ENCODE measurements around the gene FLNA.
A peak's percentile ranks its signal among the peaks of the same experiment; 100 is the strongest.
"Not testable (repeated sequence)": the region's sequence is repeated elsewhere in the genome, so short reads cannot be mapped to it uniquely, and the experiment has no call there.

FLNA gene

DNA sequence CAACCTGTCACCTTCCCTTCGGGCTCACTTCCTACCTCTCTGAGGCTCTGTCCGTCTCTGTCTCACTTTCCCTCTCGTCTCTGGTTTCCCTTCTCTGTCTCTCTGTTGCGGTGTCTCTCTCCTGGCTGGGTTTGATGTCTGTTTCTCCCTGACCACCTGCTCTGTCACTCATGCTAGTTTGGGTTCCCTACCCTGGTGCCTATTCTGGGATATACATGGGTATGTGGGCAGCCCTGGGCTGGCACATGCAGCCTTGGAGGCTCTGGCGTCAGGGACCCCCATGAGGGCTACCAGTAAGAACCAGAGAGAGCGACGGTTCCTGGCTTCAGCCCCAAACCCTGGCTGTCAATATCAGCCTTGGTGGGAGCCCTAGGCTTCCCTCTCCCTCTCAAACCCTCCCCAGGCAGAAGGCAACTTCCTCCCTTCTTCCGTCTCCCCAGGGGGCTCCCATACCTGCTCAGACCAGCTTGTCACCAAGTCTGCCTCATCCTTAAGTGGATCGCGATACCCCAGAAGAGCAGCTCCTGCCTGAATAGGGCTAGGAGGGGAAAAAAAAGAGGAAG, 34.3 kb upstream of the FLNA start:
- H3K27ac ChIP-seq (ENCODE audit: low read depth, low read length): peak overlapping the region; percentile 59

DNA sequence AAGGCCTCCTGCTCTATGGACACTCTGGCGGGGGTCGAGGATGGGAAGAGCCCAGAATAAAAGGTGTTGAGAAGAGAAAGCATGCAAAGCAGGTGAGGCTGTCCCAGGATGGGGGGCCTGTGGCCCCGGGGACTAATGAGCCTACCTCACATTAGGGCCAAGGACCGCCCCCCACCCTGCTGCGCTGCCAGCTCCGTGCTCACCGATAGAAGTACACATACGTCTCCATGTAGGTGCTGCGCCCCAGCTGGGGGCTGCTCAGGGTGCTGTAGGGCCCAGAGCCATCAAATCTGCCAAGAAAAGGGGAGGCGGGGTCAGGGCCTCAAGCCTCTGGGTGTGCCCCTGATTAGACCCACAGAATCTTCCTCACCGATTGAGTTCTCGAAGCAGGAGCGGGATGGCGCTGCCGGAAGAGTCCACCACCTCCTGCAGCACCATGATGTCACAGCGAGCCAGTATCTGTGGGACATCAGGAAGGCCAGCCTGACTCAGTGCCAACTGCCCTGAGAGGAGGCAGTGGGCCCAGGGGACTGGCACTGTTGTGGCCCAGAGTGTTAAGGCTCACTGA, 30.3 kb upstream of the FLNA start:
- Histone ChIP-seq H3K4me3 (ENCODE audit: low read depth, low read length) (no peak overlapping the region), H3K27ac (ENCODE audit: low read depth, low read length) (no peak overlapping the region), H3K79me2 (ENCODE audit: control insufficient read depth, insufficient read depth, low read length, unreplicated experiment) (peaks cover 16% of the 10 kb centered on the region), H3K4me1 (ENCODE audit: control insufficient read depth, insufficient read depth, low read length, unreplicated experiment) (peaks cover 5% of the 10 kb centered on the region), H3K36me3 (ENCODE audit: insufficient read depth, low read length) (peaks cover 4% of the 10 kb centered on the region; the same call in 1 of the 2 replicates), H3K27me3 (ENCODE audit: insufficient read depth, low read length) (no peaks in the 10 kb centered on the region), H2AFZ (ENCODE audit: low read length, unreplicated experiment) (no peak overlapping the region)

More for the DNA sequence above, 34.3 kb upstream of the FLNA start:
- Histone ChIP-seq H3K27me3 (ENCODE audit: insufficient read depth, low read length) (no peaks in the 10 kb centered on the region), H2AFZ (ENCODE audit: low read length, unreplicated experiment) (no peak overlapping the region), H3K36me3 (ENCODE audit: insufficient read depth, low read length) (no peaks in the 10 kb centered on the region), H3K79me2 (ENCODE audit: control insufficient read depth, insufficient read depth, low read length, unreplicated experiment) (peaks cover 12% of the 10 kb centered on the region), H3K4me1 (ENCODE audit: control insufficient read depth, insufficient read depth, low read length, unreplicated experiment) (peaks cover 11% of the 10 kb centered on the region), H3K4me3 (ENCODE audit: low read depth, low read length) (peak overlapping the region; percentile 80)

DNA sequence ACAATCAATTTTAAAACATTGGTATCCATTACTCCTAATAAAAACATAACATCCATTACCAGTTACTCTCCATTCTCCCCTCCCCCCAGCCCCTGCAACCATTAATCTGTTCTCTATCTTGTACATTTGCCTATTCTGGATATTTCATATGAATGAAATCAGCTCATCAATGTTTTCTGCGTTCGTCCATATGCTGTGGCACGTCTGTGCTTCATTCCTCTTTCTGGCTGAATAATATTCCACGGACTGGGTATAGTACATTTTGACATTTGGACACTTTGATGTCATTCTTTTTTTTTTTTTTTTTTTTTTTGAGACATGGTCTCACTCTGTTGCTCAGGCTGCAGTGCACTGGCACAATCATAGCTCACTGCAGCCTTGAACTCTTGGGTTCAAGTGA, 29.4 kb upstream of the FLNA start:
- peaks cover 12% of the 10 kb centered on the region; the same call in 1 of the 2 replicates for H3K36me3 ChIP-seq (ENCODE audit: insufficient read depth, low read length)
- no peak overlapping the region for H3K27ac ChIP-seq (ENCODE audit: low read depth, low read length)
- H3K27me3 ChIP-seq (ENCODE audit: insufficient read depth, low read length): no peaks in the 10 kb centered on the region
- no peak overlapping the region for H3K4me3 ChIP-seq (ENCODE audit: low read depth, low read length)
- peaks cover 17% of the 10 kb centered on the region for H3K79me2 ChIP-seq (ENCODE audit: control insufficient read depth, insufficient read depth, low read length, unreplicated experiment)
- H3K4me1 ChIP-seq (ENCODE audit: control insufficient read depth, insufficient read depth, low read length, unreplicated experiment): peaks cover 5% of the 10 kb centered on the region
- H2AFZ ChIP-seq (ENCODE audit: low read length, unreplicated experiment): no peak overlapping the region

DNA sequence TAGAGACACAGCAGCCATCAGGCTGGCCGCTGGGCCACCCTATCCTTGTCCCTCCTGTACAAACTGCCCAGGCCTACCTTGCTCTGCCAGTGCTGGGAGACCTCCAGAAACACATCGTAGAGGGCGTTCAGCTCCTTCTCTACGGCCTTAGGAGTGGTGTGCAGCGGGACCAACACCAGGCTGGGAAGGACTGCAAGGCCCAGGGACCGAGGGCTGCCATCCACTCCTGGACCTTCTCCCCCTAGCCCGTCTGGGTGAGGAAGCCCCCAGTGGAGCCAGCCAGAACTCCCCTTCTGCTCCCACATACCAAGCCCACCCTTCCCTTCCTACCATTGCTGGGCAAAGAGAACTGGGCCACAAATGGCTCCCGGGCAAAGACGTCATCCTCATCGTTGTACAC, 28.8 kb upstream of the FLNA start:
- H2AFZ ChIP-seq (ENCODE audit: low read length, unreplicated experiment): no peak overlapping the region
- H3K27ac ChIP-seq (ENCODE audit: low read depth, low read length): no peak overlapping the region
- no peak overlapping the region for H3K4me3 ChIP-seq (ENCODE audit: low read depth, low read length)
- peaks cover 3% of the 10 kb centered on the region for H3K4me1 ChIP-seq (ENCODE audit: control insufficient read depth, insufficient read depth, low read length, unreplicated experiment)
- no peaks in the 10 kb centered on the region for H3K27me3 ChIP-seq (ENCODE audit: insufficient read depth, low read length)
- peaks cover 17% of the 10 kb centered on the region for H3K79me2 ChIP-seq (ENCODE audit: control insufficient read depth, insufficient read depth, low read length, unreplicated experiment)
- H3K36me3 ChIP-seq (ENCODE audit: insufficient read depth, low read length): peaks cover 14% of the 10 kb centered on the region; the same call in 1 of the 2 replicates

DNA sequence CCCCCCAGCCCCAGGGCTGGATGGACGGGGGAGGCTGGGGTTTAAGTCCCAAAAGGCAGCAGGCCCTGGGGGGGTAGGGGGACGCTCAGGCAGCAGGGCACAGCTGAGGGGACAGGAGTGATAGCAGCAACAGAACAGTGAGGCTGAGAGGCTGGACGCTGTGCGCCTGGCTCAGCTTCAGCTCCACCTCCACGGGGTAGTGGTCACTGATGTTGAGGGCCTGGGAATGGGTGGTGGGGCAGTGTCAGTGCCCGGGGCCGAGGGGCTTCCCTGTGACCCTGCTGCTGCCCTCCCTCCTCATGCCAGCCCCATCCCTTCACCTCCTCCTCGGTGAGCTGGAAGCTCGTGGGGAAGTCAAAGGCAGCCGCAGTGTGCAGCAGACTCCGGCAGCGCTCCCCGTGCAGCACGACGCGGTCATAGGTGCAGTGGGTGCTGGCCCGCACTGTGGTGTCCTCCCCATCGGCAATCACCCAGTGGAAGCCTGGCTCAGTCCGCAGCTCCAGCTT, 28.2 kb upstream of the FLNA start:
- Histone ChIP-seq H2AFZ (ENCODE audit: low read length, unreplicated experiment) (no peak overlapping the region), H3K4me1 (ENCODE audit: control insufficient read depth, insufficient read depth, low read length, unreplicated experiment) (peaks cover 3% of the 10 kb centered on the region), H3K27ac (ENCODE audit: low read depth, low read length) (no peak overlapping the region), H3K79me2 (ENCODE audit: control insufficient read depth, insufficient read depth, low read length, unreplicated experiment) (peaks cover 16% of the 10 kb centered on the region), H3K4me3 (ENCODE audit: low read depth, low read length) (no peak overlapping the region), H3K36me3 (ENCODE audit: insufficient read depth, low read length) (peaks cover 14% of the 10 kb centered on the region; the same call in 1 of the 2 replicates), H3K27me3 (ENCODE audit: insufficient read depth, low read length) (no peaks in the 10 kb centered on the region)

- Histone ChIP-seq H3K79me2 (ENCODE audit: control insufficient read depth, insufficient read depth, low read length, unreplicated experiment) (peaks cover 19% of the 10 kb centered on the region), H3K27me3 (ENCODE audit: insufficient read depth, low read length) (no peaks in the 10 kb centered on the region), H3K4me1 (ENCODE audit: control insufficient read depth, insufficient read depth, low read length, unreplicated experiment) (peaks cover 3% of the 10 kb centered on the region), H3K27ac (ENCODE audit: low read depth, low read length) (no peak overlapping the region), H2AFZ (ENCODE audit: low read length, unreplicated experiment) (no peak overlapping the region), H3K36me3 (ENCODE audit: insufficient read depth, low read length) (peaks cover 14% of the 10 kb centered on the region; the same call in 1 of the 2 replicates), H3K4me3 (ENCODE audit: low read depth, low read length) (no peak overlapping the region)
Observed at GRCh38 chrX:154401918-154402621, 27.6 kb upstream of the FLNA start.

GRCh38 chrX:154401045-154401799, 26.8 kb upstream of the FLNA start:
- peaks cover 14% of the 10 kb centered on the region; the same call in 1 of the 2 replicates for H3K36me3 ChIP-seq (ENCODE audit: insufficient read depth, low read length)
- peaks cover 22% of the 10 kb centered on the region for H3K79me2 ChIP-seq (ENCODE audit: control insufficient read depth, insufficient read depth, low read length, unreplicated experiment)
- H3K27ac ChIP-seq (ENCODE audit: low read depth, low read length): no peak overlapping the region
- H2AFZ ChIP-seq (ENCODE audit: low read length, unreplicated experiment): no peak overlapping the region
- H3K4me1 ChIP-seq (ENCODE audit: control insufficient read depth, insufficient read depth, low read length, unreplicated experiment): peaks cover 3% of the 10 kb centered on the region
- H3K4me3 ChIP-seq (ENCODE audit: low read depth, low read length): no peak overlapping the region
- H3K27me3 ChIP-seq (ENCODE audit: insufficient read depth, low read length): no peaks in the 10 kb centered on the region

GRCh38 chrX:154400369-154400817, 26.0 kb upstream of the FLNA start:
- H3K4me3 ChIP-seq (ENCODE audit: low read depth, low read length): peak overlapping the region; percentile 98; the same call in 1 of the 2 replicates
- peaks cover 14% of the 10 kb centered on the region; the same call in 1 of the 2 replicates for H3K36me3 ChIP-seq (ENCODE audit: insufficient read depth, low read length)
- H3K27me3 ChIP-seq (ENCODE audit: insufficient read depth, low read length); H2AFZ ChIP-seq (ENCODE audit: low read length, unreplicated experiment); H3K4me1 ChIP-seq (ENCODE audit: control insufficient read depth, insufficient read depth, low read length, unreplicated experiment): not testable (repeated sequence)
- peak overlapping the region; percentile 99 for H3K27ac ChIP-seq (ENCODE audit: low read depth, low read length)
- peaks cover 22% of the 10 kb centered on the region for H3K79me2 ChIP-seq (ENCODE audit: control insufficient read depth, insufficient read depth, low read length, unreplicated experiment)

DNA sequence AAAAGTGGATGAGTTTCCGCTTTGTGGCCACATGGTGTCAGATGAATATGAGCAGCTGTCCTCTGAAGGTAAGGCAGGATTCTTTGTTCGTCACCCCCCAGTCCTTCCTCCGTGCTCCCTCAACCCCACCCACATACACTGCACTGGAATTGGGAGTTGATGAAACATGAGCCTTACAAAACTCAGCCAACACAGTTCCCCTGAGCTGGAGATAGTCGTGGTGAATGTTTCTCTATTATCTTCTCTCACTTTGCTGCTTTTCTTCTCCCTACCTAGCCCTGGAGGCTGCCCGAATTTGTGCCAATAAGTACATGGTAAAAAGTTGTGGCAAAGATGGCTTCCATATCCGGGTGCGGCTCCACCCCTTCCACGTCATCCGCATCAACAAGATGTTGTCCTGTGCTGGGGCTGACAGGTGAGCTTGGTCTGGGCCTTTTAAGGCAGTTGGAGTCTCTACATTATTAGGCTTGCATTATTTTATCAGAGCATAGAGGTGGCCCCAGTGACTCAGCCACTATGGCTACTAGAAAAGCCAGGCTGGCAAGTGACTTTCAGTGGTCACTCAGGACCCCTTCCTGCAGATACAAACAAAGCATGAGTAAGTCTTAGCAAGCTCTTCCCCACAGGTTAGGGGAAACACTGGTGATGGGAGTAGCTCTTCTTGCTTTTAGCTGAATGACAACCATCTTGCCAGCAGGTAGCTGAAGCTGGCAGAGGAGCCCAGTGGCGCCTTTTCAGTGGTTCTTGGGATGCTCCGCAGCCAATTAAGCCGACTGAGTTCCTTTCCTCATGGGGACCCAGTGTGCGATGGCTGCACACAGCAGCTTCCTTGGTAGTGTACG, 25.3 kb upstream of the FLNA start:
- peak overlapping the region; percentile 98 for H3K4me3 ChIP-seq (ENCODE audit: low read depth, low read length)
- H3K27ac ChIP-seq (ENCODE audit: low read depth, low read length): peak overlapping the region; percentile 99
- peaks cover 22% of the 10 kb centered on the region for H3K79me2 ChIP-seq (ENCODE audit: control insufficient read depth, insufficient read depth, low read length, unreplicated experiment)
- H3K4me1 ChIP-seq (ENCODE audit: control insufficient read depth, insufficient read depth, low read length, unreplicated experiment): peaks cover 3% of the 10 kb centered on the region
- peaks cover 14% of the 10 kb centered on the region; the same call in 1 of the 2 replicates for H3K36me3 ChIP-seq (ENCODE audit: insufficient read depth, low read length)
- H3K27me3 ChIP-seq (ENCODE audit: insufficient read depth, low read length): no peaks in the 10 kb centered on the region
- H2AFZ ChIP-seq (ENCODE audit: low read length, unreplicated experiment): no peak overlapping the region
